GM12878 (cell line): ENCODE results near the gene NCKAP5.

Experiments
- CHD1 ChIP-seq: IDR thresholded peaks from 2 replicates; pipeline ENCODE4 v1.6.1; 2012; ENCODE audit warnings: low read depth, low read length, improper control_type of control experiment
- CTCF ChIP-seq, 3 experiments: IDR thresholded peaks in 2 of 3; conservative IDR thresholded peaks in 1 of 3; 2 replicates each; pipeline ENCODE4 v1.5.1; 2011; ENCODE audit warnings: low read depth in 3 of 3, low read length in 3 of 3, mild to moderate bottlenecking in 3 of 3, control low read depth in 2 of 3, moderate library complexity in 2 of 3, inconsistent platforms in 1 of 3, mixed read lengths in 1 of 3; ENCODE audit not compliant: control insufficient read depth in 2 of 3, insufficient read depth in 1 of 3; ENCODE audit errors: extremely low read depth in 1 of 3
- E4F1 ChIP-seq: fragments of 450-650 bp; IDR thresholded peaks from 2 replicates; pipeline ENCODE4 v1.6.1; 2018; ENCODE audit warnings: borderline replicate concordance, mild to moderate bottlenecking; ENCODE audit not compliant: partially characterized antibody
- RELB ChIP-seq: fragments of 450-650 bp; IDR thresholded peaks from 2 replicates; pipeline ENCODE4 v1.6.1; 2017; ENCODE audit warnings: low read depth, mild to moderate bottlenecking, moderate library complexity

- TF ChIP-seq E4F1 = no peak
- no peak for TF ChIP-seq RELB
- no peak for TF ChIP-seq CHD1
- TF ChIP-seq CTCF (IDR thresholded peaks at IDR 0.05 in 2 of 3, conservative IDR thresholded peaks at IDR 0.05 in 1 of 3; ENCODE audit: control insufficient read depth in 2 of 3, extremely low read depth in 1 of 3, insufficient read depth in 1 of 3, low read depth in 3 of 3, low read length in 3 of 3) = no peak
Observed at GRCh38 chr2:132941296-132942020, 626.8 kb downstream of the NCKAP5 start.
